ENCODE results near the gene FILIP1. TPM values are rescaled to one million over a fixed set of nuclear protein-coding genes. Genes with fewer than 3 reads are reported as not detected.

FILIP1 gene
- total RNA-seq, 1 donor from 2014 or later = 0.69 TPM

- H3K9me3 Mint-ChIP-seq (ENCODE audit: unreplicated experiment) = peaks cover 2% of the 10 kb centered on the region
- no peak overlapping the region for H3K4me3 Mint-ChIP-seq (ENCODE audit: unreplicated experiment)
- no peak for DNase-seq
- no peaks in the 10 kb centered on the region for H3K27me3 Mint-ChIP-seq (ENCODE audit: unreplicated experiment)
- no peak for TF ChIP-seq CTCF (IDR thresholded peaks at IDR 0.05; ENCODE audit: partially characterized antibody, unreplicated experiment)
- no peaks in the 10 kb centered on the region for H3K4me1 Mint-ChIP-seq (ENCODE audit: low read depth, unreplicated experiment)
- H3K27ac Mint-ChIP-seq (ENCODE audit: unreplicated experiment) = no peak overlapping the region
- peaks cover 6% of the 10 kb centered on the region for H3K36me3 Mint-ChIP-seq (ENCODE audit: unreplicated experiment)
Measured at GRCh38 chr6:75317503-75318206, 175.9 kb downstream of the FILIP1 start.

- DNase-seq = no peak
- H3K4me1 Mint-ChIP-seq (ENCODE audit: low read depth, unreplicated experiment) = no peaks in the 10 kb centered on the region
- TF ChIP-seq CTCF (IDR thresholded peaks at IDR 0.05; ENCODE audit: partially characterized antibody, unreplicated experiment) = no peak
- no peak overlapping the region for H3K27ac Mint-ChIP-seq (ENCODE audit: unreplicated experiment)
- no peaks in the 10 kb centered on the region for H3K27me3 Mint-ChIP-seq (ENCODE audit: unreplicated experiment)
- H3K4me3 Mint-ChIP-seq (ENCODE audit: unreplicated experiment) = no peak overlapping the region
- H3K9me3 Mint-ChIP-seq (ENCODE audit: unreplicated experiment) = no peaks in the 10 kb centered on the region
- peaks cover 6% of the 10 kb centered on the region for H3K36me3 Mint-ChIP-seq (ENCODE audit: unreplicated experiment)
Measured at GRCh38 chr6:75315978-75316377, 177.6 kb downstream of the FILIP1 start.

- Mint-ChIP-seq H3K4me1 (ENCODE audit: low read depth, unreplicated experiment) (no peaks in the 10 kb centered on the region), H3K36me3 (ENCODE audit: unreplicated experiment) (peaks cover under 1% of the 10 kb centered on the region), H3K27ac (ENCODE audit: unreplicated experiment) (no peak overlapping the region), H3K4me3 (ENCODE audit: unreplicated experiment) (no peak overlapping the region), H3K9me3 (ENCODE audit: unreplicated experiment) (no peaks in the 10 kb centered on the region), H3K27me3 (ENCODE audit: unreplicated experiment) (no peaks in the 10 kb centered on the region)
- no peak for TF ChIP-seq CTCF (IDR thresholded peaks at IDR 0.05; ENCODE audit: partially characterized antibody, unreplicated experiment)
- DNase-seq = peak; percentile 20
Measured at GRCh38 chr6:75308250-75308988, 185.2 kb downstream of the FILIP1 start.

- no peaks in the 10 kb centered on the region for H3K4me1 Mint-ChIP-seq (ENCODE audit: low read depth, unreplicated experiment)
- no peak overlapping the region for H3K27ac Mint-ChIP-seq (ENCODE audit: unreplicated experiment)
- TF ChIP-seq CTCF (IDR thresholded peaks at IDR 0.05; ENCODE audit: partially characterized antibody, unreplicated experiment) = no peak
- H3K27me3 Mint-ChIP-seq (ENCODE audit: unreplicated experiment) = no peaks in the 10 kb centered on the region
- H3K36me3 Mint-ChIP-seq (ENCODE audit: unreplicated experiment) = no peaks in the 10 kb centered on the region
- H3K9me3 Mint-ChIP-seq (ENCODE audit: unreplicated experiment) = no peaks in the 10 kb centered on the region
- no peak overlapping the region for H3K4me3 Mint-ChIP-seq (ENCODE audit: unreplicated experiment)
- DNase-seq = no peak
Measured at GRCh38 chr6:75307364-75308004, 186.1 kb downstream of the FILIP1 start.

Data from glutamatergic neuron (in vitro differentiated cells).